ENCODE measurements around the gene RGS10. TPM values are rescaled to one million over a fixed set of nuclear protein-coding genes. Genes with fewer than 3 reads are reported as not detected.

RGS10 gene
- total RNA-seq, 1 experiment from 2014 or later, result 22.6 TPM

GRCh38 chr10:119516381-119517234 is 25.9 kb downstream of the RGS10 start:
- peaks cover 20% of the 10 kb centered on the region for H3K4me1 Mint-ChIP-seq
- ChIA-PET POLR2A (no interaction called here), CTCF (interaction anchor here (1.4 kb wide), 2 partner anchors 71 to 318 kb away, joined by 4 read pairs; no protein-coding TSS in a partner anchor)
- ATAC-seq (peak; percentile 71), DNase-seq (ENCODE audit: low spot score) (no peak)
- TF ChIP-seq CREM (CRISPR knock-in tag; IDR thresholded peaks at IDR 0.05) (no peak), ZNF671 (CRISPR knock-in tag; IDR thresholded peaks at IDR 0.05) (no peak), ATF3 (CRISPR knock-in tag; conservative IDR thresholded peaks at IDR 0.05) (no peak), ZNF232 (CRISPR knock-in tag; IDR thresholded peaks at IDR 0.05) (no peak), GTF2I (CRISPR knock-in tag; conservative IDR thresholded peaks at IDR 0.05) (no peak), ARID4B (CRISPR knock-in tag; IDR thresholded peaks at IDR 0.05; ENCODE audit: borderline replicate concordance) (no peak), E2F4 (CRISPR knock-in tag; IDR thresholded peaks at IDR 0.05; ENCODE audit: borderline replicate concordance, low read depth) (no peak), CTCF (IDR thresholded peaks at IDR 0.05) (no peak), STAT6 (CRISPR knock-in tag; conservative IDR thresholded peaks at IDR 0.05; ENCODE audit: low read depth) (no peak), GRHL2 (CRISPR knock-in tag; IDR thresholded peaks at IDR 0.05; ENCODE audit: insufficient replicate concordance, severe bottlenecking) (no peak), ATF1 (CRISPR knock-in tag; IDR thresholded peaks at IDR 0.05) (no peak), JUN (CRISPR knock-in tag; IDR thresholded peaks at IDR 0.05) (no peak), ZNF532 (CRISPR knock-in tag; IDR thresholded peaks at IDR 0.05; ENCODE audit: borderline replicate concordance) (no peak), KAT7 (CRISPR knock-in tag; IDR thresholded peaks at IDR 0.05; ENCODE audit: borderline replicate concordance) (no peak), USF1 (CRISPR knock-in tag; IDR thresholded peaks at IDR 0.05) (no peak), ZSCAN18 (CRISPR knock-in tag; IDR thresholded peaks at IDR 0.05) (no peak), MXD4 (CRISPR knock-in tag; IDR thresholded peaks at IDR 0.05; ENCODE audit: borderline replicate concordance) (no peak)
- H3K4me3 Mint-ChIP-seq, result no peak overlapping the region
- H3K27me3 Mint-ChIP-seq (ENCODE audit: low read depth), result no peaks in the 10 kb centered on the region
- no peaks in the 10 kb centered on the region for H3K9me3 Mint-ChIP-seq
- H3K36me3 Mint-ChIP-seq, result peaks cover under 1% of the 10 kb centered on the region; the same call in 1 of the 2 replicates
- H3K27ac Mint-ChIP-seq, result no peak overlapping the region; the same call in 1 of the 2 replicates

Measured in WTC11 (cell line).